SKM-1 treated with dmso at 0.1 percent for 144 hours (cell line): Measurements from ENCODE around the gene ZNF76.

Source experiments
- DNase-seq: peaks from one replicate; lab custom pipeline; 2025; ENCODE audit not compliant: unreplicated experiment; lab: John Stamatoyannopoulos, UW

The ZNF76 gene

GRCh38 chr6:35259194-35259947, at the start of gene ZNF76:
ZNF76 (plus strand) TSS chr6:35259735; CDS start chr6:35281152, 21,417 bp downstream.
- peak; percentile 89 for DNase-seq

- DNase-seq: no peak
Observed at GRCh38 chr6:35213298-35213791, 46.2 kb upstream of the ZNF76 start.

- no peak for DNase-seq
Observed at GRCh38 chr6:35213824-35214756, 45.4 kb upstream of the ZNF76 start, which contains the start of gene SCUBE3. SCUBE3 (plus strand) TSS chr6:35213956; CDS start chr6:35214419, 463 bp downstream.

DNA sequence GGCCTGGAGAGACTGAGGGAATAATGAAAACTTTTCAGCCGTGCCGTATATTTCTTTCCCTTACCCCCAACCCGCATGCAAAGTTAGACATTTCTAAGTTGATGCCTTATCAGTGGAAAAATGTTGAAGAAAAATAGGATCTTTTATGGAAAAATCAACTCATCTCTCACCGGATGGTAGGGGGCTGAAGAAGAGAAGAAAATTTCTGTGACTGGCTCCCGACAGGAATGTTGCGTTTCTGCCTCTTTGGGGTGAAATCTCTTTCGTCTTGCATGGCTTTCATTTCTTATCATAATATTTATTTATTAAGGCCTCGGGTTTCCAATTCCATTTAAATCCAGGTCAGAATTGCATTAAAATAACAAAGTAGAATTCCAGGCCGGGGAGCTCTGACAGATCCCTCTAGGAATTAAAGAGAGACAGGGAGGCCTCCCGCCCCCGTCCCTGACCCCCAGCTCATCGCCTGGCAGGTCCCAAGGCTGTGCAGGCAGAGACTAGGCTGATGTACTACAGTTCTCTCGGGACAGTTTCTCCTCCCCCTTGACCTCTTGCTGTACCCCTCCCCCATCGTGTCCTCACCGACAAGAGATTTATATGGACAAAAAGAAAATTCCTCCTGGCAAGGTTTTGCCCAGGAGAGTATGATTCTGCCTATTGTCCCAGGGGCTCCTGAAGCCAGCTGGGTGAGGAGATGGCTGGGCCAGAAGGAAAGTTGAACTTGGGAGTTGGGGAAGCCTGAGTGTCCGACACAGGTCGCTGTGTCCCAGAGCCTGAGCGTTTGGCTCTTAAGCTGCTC, 44.5 kb upstream of the ZNF76 start:
- DNase-seq: no peak

- DNase-seq: no peak
Observed at GRCh38 chr6:35215665-35216411, 43.7 kb upstream of the ZNF76 start.

- DNase-seq: no peak
Observed at GRCh38 chr6:35216412-35216732, 43.2 kb upstream of the ZNF76 start.

- DNase-seq: no peak
Observed at GRCh38 chr6:35216851-35217811, 42.4 kb upstream of the ZNF76 start.

DNA sequence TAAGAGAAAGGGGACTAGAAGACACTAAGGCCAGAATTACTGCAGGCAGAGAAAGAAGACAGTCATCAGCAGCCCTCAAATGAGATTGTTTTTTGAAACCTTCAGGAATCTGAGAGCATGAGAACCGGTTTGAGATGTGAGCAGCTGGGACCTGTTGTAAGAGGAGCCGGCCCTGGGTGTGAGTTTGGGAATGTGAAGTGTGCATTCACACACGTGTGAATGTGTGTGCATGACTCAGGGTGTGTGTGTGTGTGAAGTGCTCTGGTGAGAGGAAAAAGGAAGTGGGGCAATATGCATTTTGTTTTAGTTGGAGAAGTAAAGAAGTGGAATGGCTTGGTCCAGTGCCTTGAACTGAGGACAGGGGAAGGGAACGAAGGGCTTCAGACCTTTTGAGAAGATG, 41.5 kb upstream of the ZNF76 start:
- no peak for DNase-seq

- DNase-seq: no peak
Observed at GRCh38 chr6:35218456-35218855, 41.1 kb upstream of the ZNF76 start.

DNA sequence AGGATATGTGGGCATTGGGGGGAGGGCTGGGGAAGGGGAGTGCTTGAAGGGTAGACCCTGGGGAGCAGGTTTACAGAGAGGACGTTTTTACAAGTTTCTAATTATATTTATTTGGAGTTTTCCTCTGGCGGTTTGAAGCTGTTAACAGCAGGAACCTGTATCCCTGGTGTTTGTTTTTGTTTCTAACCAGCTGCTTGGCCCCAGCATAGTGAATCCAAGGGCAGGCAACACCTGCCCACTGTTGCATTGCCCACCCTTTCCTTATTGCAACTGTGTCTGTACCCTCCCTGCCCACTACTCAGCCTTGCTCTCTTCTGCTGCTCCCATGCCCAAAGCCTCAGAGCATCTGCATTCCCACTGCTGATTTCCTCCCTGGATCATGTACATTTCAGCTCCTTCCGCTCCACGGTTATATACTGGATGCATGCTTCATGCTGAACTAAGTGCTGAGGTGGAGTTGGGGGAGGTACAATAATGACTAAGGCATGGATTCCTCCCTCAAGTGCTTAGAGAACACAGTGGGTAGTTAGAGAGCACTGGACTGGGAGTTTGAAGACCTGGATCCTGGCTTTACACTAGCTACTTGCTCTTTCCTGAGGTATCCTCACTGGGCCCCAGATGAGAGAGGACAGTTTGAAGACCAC, 39.7 kb upstream of the ZNF76 start:
- DNase-seq: no peak

DNA sequence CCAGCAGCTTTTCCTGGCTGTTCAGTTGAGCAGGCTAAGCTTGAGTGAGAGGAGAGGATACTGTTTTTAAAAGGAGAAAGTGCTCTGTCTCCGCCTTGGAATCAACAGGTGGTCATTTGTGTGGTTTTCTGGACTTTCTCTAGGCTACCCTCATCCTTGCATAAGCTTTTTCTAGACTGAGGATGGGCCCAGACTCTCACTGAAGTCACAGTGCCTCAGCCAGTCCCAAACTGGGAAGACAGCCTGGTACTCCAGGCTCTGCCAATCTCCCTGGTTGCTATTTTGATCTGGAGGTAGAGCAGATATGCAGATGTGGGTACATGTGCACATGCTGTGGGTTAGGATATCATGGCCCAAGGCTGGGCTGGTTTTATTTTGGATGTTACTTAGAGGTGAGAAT, 38.8 kb upstream of the ZNF76 start:
- no peak for DNase-seq

- no peak for DNase-seq
Observed at GRCh38 chr6:35223396-35223795, 36.1 kb upstream of the ZNF76 start.

- DNase-seq: peak; percentile 8
Observed at GRCh38 chr6:35224720-35225119, 34.8 kb upstream of the ZNF76 start.

- no peak for DNase-seq
Observed at GRCh38 chr6:35228481-35228880, 31.1 kb upstream of the ZNF76 start.

- DNase-seq: no peak
Observed at GRCh38 chr6:35229304-35229703, 30.2 kb upstream of the ZNF76 start.

- no peak for DNase-seq
Observed at GRCh38 chr6:35230498-35230897, 29.0 kb upstream of the ZNF76 start.

- no peak for DNase-seq
Observed at GRCh38 chr6:35230950-35231349, 28.6 kb upstream of the ZNF76 start.

DNA sequence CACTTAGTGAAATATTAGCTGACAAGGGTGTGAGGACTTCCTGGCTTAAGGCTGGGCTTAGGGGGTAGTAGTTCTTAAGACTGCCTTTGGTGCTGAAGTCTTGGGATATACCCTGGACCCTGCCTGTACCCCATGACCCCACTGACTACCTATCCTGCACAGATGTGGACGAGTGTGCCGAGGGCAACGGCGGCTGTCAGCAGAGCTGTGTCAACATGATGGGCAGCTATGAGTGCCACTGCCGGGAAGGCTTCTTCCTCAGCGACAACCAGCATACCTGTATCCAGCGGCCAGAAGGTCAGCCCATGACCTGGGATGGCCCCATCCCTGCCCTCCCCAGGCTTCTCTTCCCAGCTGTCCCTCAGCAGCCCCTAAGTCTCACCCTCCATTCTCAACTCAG, 28.0 kb upstream of the ZNF76 start:
- no peak for DNase-seq

DNA sequence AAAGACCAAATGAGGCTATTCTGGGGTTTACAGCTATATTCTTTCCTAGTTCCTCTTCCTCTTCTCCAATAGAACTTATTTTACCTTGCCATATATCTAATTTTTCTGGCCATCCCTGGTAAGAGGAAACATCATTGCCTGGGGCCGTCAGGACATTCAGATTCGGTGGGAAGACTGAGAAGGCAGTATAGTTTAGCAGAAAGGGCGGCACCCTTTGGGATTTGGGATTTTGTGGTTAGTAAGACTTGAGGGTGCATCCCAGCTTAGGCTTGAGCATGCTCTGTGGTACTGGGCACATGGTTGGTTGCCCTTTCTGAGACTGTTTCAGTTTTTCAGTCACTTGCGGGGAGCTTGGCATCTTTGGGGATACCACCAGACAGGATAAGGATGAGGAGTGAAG, 24.6 kb upstream of the ZNF76 start:
- no peak for DNase-seq
